ENCODE results near the gene KRT13. TPM values are rescaled to one million over a fixed set of nuclear protein-coding genes. Genes with fewer than 3 reads are reported as not detected.

Gene KRT13
- total RNA-seq, 1 donor from 2014 or later: not detected

DNA sequence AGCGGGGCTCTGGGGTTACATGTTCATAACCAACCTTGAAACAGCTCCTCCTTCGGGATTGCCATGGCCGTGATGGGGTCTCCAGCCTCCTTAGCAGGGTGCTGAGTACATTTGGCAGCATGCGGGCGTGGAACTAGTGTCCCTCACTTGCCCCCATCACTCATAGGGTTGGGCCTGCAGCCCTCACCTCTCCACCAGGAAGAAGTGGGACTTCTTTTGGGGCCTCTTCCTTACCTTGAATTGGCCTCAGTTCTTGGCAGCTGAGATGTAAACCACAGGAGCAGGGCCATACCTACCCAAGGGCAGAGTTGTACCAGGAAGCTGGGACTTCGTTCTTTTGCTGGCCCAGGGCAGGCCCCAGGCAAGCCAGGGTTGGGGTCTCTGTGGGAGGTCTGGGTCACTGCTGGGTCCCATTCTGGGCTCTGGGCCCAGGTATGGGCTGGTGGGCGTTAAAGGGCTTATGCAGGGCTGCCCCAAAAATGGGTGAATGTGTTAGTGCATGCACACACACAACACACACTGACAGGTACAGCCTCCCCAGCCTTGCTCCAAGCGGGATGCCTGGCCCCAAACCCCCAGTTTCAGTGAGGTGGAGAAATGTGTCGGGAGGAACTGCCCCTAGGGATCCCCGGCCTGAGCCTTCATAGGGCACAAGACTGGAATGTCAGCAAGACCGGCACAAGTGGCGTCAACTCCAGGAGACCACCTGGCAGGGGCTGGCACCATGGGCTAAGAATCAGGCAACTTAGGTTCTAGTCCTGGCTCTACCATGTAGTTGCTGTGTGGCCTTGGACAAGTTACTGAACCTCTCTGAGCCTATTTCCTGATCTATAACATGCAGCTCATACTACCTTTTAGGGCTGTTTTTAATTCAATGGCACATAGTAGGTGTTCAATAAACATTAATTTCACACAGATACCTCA lies 17.2 kb upstream of the KRT13 start:
- H3K9me3 Mint-ChIP-seq: no peaks in the 10 kb centered on the region
- intact Hi-C loops (cut with micrococcal nuclease): no loop called here
- H3K27me3 Mint-ChIP-seq (ENCODE audit: insufficient read depth): peaks cover 16% of the 10 kb centered on the region
- H3K4me3 Mint-ChIP-seq: no peak overlapping the region
- H3K36me3 Mint-ChIP-seq (ENCODE audit: low read depth): no peaks in the 10 kb centered on the region
- no peak for DNase-seq (ENCODE audit: low spot score)
- H3K27ac Mint-ChIP-seq: no peak overlapping the region
- H3K4me1 Mint-ChIP-seq (ENCODE audit: low read depth): no peaks in the 10 kb centered on the region

GRCh38 chr17:41521574-41522261 lies 16.3 kb upstream of the KRT13 start:
- Mint-ChIP-seq H3K27me3 (ENCODE audit: insufficient read depth) (peaks cover 9% of the 10 kb centered on the region), H3K36me3 (ENCODE audit: low read depth) (no peaks in the 10 kb centered on the region), H3K27ac (no peak overlapping the region), H3K4me3 (no peak overlapping the region), H3K9me3 (no peaks in the 10 kb centered on the region), H3K4me1 (ENCODE audit: low read depth) (no peaks in the 10 kb centered on the region)
- DNase-seq (ENCODE audit: low spot score): no peak
- intact Hi-C loops (cut with micrococcal nuclease): no loop called here

DNA sequence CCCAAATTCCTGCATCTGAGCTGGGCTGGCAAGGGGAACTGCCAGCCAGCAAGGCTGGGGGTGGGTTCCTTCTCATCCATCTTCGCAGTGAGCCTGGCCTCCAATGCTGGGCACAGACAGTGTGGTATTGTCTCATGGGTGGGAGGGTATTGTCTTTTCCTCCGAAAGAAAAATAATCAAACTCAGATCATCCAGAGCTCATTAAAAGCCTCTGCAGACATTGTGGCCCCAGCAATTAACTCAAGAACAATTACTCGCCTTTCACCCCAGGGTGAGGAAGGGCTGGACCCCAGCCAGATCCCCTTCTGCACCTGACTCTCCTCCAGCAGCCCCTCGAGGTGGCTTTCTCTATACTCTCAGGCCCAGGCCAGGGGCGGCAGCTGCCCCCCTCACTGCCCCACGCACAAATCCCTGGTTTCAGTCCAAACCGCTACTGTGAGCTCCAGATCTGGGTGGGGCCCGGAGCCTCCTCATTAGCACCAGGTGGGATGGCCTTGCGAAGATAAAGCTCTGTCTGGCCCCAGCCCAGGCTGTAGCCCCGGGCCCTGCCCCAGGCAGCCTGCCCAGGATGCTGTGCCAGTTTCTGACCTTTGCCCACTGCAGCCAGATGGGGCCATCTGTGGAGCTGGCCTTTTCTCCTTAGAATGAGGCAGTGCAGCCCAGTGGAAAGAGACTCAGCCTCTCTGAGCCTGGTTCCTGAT lies 15.6 kb upstream of the KRT13 start:
- Mint-ChIP-seq H3K36me3 (ENCODE audit: low read depth) (no peaks in the 10 kb centered on the region), H3K9me3 (no peaks in the 10 kb centered on the region), H3K4me3 (no peak overlapping the region), H3K27me3 (ENCODE audit: insufficient read depth) (peaks cover 3% of the 10 kb centered on the region), H3K4me1 (ENCODE audit: low read depth) (no peaks in the 10 kb centered on the region), H3K27ac (no peak overlapping the region)
- intact Hi-C loops (cut with micrococcal nuclease): no loop called here
- no peak for DNase-seq (ENCODE audit: low spot score)

DNA sequence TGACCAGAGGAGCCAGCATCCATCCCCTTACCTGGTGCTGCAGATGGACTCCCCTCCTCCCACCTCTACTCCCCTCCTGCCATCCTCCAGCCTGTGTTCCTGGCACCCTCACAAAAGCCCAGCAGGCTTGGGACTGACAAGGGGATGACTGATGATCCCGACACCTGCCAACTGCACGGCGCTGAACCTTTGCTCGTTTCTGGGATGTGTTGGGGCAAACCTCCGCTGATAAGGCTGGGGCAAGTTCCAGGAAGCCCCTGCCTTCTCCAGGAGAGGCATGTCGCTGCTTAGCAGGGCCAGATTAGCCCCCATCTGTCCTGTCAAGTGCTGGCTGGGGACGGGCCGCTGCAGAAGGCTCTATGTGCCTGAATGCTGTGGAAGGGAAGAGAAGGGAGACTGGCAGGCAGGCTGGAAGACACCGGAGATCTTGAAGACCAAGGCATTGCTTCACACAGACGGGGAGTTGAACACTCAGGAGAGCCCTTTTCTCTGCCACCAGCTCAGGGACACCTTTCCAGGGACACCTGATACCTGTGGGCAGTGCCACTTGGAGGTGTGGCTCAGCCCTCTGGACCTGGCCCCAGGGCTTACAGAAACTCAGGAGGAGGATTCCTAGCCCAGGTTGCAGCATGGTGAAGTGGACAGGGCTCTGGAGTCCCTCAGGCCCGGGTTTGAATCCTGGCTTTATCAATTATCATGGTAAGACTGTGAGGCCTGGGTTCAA lies 14.3 kb upstream of the KRT13 start:
- Mint-ChIP-seq H3K36me3 (ENCODE audit: low read depth) (no peaks in the 10 kb centered on the region), H3K4me1 (ENCODE audit: low read depth) (no peaks in the 10 kb centered on the region), H3K4me3 (no peak overlapping the region), H3K27ac (no peak overlapping the region), H3K27me3 (ENCODE audit: insufficient read depth) (no peaks in the 10 kb centered on the region), H3K9me3 (no peaks in the 10 kb centered on the region)
- no peak for DNase-seq (ENCODE audit: low spot score)
- intact Hi-C loops (cut with micrococcal nuclease): no loop called here

DNA sequence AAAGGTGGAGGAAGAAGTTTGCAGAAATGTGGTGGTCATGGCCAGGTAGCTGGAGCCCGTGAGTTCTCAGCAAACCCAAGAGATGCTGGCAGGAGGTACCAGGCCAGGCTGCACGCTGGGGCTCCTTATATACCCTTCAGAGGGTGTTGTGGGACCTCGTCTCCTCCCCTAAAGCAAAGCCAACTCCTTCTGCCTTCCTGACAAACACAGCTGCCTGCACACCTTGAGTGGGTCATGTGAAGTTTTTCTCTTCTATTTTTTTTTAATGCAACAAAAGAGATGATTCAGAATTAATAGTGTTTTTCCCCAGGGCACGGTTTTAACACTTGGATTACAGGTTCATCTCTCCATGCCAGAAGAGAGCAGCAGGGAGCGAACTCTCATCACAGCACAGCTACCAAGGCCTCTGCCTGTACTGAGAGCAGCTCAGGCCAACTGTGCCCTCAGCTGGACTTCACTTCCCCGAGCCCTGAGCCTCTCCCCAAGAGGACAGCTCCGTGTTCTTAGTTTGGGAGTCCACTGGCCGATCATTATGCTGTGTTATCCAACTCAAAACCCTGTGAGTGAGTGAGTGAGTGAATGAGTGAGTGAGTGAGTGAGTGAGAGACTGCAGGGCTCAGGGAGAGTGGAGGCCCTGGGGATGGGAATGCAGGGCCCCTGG lies 13.5 kb upstream of the KRT13 start, which contains the start of gene KRT15:
Gene KRT15 (minus strand): TSS at position 102 of the 661 bp plus-strand sequence. CDS start 63 bp downstream, at position 39.
- Mint-ChIP-seq H3K27ac (no peak within 1 kb of the TSS), H3K4me3 (no peak within 1 kb of the TSS), H3K27me3 (ENCODE audit: insufficient read depth) (peaks cover 3% of the 10 kb centered on the region)

GRCh38 chr17:41518031-41518430 lies 12.6 kb upstream of the KRT13 start:
- intact Hi-C loops (cut with micrococcal nuclease): no loop called here
- DNase-seq (ENCODE audit: low spot score): no peak
- Mint-ChIP-seq H3K27me3 (ENCODE audit: insufficient read depth) (peaks cover 3% of the 10 kb centered on the region), H3K27ac (no peak overlapping the region), H3K4me3 (no peak overlapping the region), H3K36me3 (ENCODE audit: low read depth) (no peaks in the 10 kb centered on the region), H3K4me1 (ENCODE audit: low read depth) (no peaks in the 10 kb centered on the region), H3K9me3 (no peaks in the 10 kb centered on the region)

More for the DNA sequence above, 13.5 kb upstream of the KRT13 start, which contains the start of gene KRT15:
- H3K4me1 Mint-ChIP-seq (ENCODE audit: low read depth): no peaks in the 10 kb centered on the region
- H3K9me3 Mint-ChIP-seq: no peaks in the 10 kb centered on the region
- intact Hi-C loops (cut with micrococcal nuclease): no loop called here
- H3K36me3 Mint-ChIP-seq (ENCODE audit: low read depth): no peaks in the 10 kb centered on the region
- DNase-seq (ENCODE audit: low spot score): no peak

DNA sequence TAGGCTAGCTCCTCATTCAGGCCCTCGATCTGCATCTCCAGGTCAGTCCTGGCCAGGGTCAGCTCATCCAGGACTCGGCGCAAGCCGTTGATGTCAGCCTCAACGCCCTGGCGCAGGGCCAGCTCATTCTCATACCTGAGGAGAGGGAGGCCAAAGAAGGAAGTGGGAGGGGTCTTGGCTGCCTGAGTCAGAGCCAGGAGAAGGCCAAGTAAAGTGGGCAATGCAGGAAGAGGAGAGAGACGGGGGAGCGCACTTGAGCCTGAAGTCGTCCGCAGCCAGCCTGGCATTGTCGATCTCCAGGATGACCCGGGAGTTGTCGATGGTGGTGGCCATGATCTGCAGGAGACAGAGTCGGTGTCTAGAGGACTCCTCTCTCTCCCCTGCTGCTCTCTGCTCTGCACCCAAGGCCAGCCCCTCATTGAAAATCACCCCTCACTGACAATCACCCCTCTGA lies 11.4 kb upstream of the KRT13 start:
- Mint-ChIP-seq H3K4me1 (ENCODE audit: low read depth) (no peaks in the 10 kb centered on the region), H3K4me3 (no peak overlapping the region), H3K27ac (no peak overlapping the region), H3K9me3 (no peaks in the 10 kb centered on the region), H3K36me3 (ENCODE audit: low read depth) (no peaks in the 10 kb centered on the region), H3K27me3 (ENCODE audit: insufficient read depth) (peaks cover 8% of the 10 kb centered on the region)
- intact Hi-C loops (cut with micrococcal nuclease): no loop called here
- DNase-seq (ENCODE audit: low spot score): no peak

- no peak for DNase-seq (ENCODE audit: low spot score)
- H3K4me3 Mint-ChIP-seq: no peak overlapping the region
- no peaks in the 10 kb centered on the region for H3K36me3 Mint-ChIP-seq (ENCODE audit: low read depth)
- no peaks in the 10 kb centered on the region for H3K4me1 Mint-ChIP-seq (ENCODE audit: low read depth)
- H3K27ac Mint-ChIP-seq: no peak overlapping the region
- peaks cover 11% of the 10 kb centered on the region for H3K27me3 Mint-ChIP-seq (ENCODE audit: insufficient read depth)
- intact Hi-C loops (cut with micrococcal nuclease): no loop called here
- no peaks in the 10 kb centered on the region for H3K9me3 Mint-ChIP-seq
These were observed 10.9 kb upstream of the KRT13 start for GRCh38 chr17:41516147-41516829.

GRCh38 chr17:41513168-41513547 lies 7.7 kb upstream of the KRT13 start:
- Mint-ChIP-seq H3K9me3 (no peaks in the 10 kb centered on the region), H3K4me3 (no peak overlapping the region), H3K4me1 (ENCODE audit: low read depth) (no peaks in the 10 kb centered on the region), H3K27me3 (ENCODE audit: insufficient read depth) (peaks cover 11% of the 10 kb centered on the region), H3K36me3 (ENCODE audit: low read depth) (no peaks in the 10 kb centered on the region), H3K27ac (no peak overlapping the region)
- DNase-seq (ENCODE audit: low spot score): no peak
- intact Hi-C loops (cut with micrococcal nuclease): no loop called here

GRCh38 chr17:41512546-41513167 lies 7.2 kb upstream of the KRT13 start:
- Mint-ChIP-seq H3K4me1 (ENCODE audit: low read depth) (no peaks in the 10 kb centered on the region), H3K4me3 (no peak overlapping the region), H3K27ac (no peak overlapping the region), H3K9me3 (no peaks in the 10 kb centered on the region), H3K36me3 (ENCODE audit: low read depth) (no peaks in the 10 kb centered on the region), H3K27me3 (ENCODE audit: insufficient read depth) (peaks cover 11% of the 10 kb centered on the region)
- intact Hi-C loops (cut with micrococcal nuclease): no loop called here
- no peak for DNase-seq (ENCODE audit: low spot score)

DNA sequence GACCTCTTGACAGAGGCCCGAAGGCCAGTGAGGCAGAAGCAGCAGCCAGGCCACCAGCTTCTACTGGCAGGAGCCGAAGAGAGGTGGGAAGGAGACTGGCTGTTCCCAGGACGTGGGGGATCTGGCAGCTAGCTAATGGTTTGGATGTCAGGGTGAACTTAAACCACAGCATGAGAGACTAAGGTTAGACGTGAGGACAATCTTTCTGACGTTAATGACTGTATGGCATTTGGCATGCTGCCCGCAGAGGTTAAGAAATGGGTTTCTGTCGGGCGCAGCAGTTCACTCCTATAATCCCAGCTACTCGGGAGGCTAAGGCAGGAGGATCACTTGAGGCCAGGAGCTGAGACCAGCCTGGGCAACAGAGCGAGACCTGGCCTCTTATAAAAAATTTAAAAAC lies 6.3 kb upstream of the KRT13 start:
- DNase-seq (ENCODE audit: low spot score): no peak
- Mint-ChIP-seq H3K4me1 (ENCODE audit: low read depth) (no peaks in the 10 kb centered on the region), H3K4me3 (no peak overlapping the region), H3K27ac (no peak overlapping the region), H3K36me3 (ENCODE audit: low read depth) (no peaks in the 10 kb centered on the region), H3K27me3 (ENCODE audit: insufficient read depth) (peaks cover 11% of the 10 kb centered on the region), H3K9me3 (no peaks in the 10 kb centered on the region)
- intact Hi-C loops (cut with micrococcal nuclease): no loop called here

All from activated T-helper 1 cell treated with anti-CD3 and anti-CD28 coated beads, Interleukin-12 subunit alpha, Interleukin-12 subunit beta, Interleukin-2, Interleukin-4 antibody, amounts not matched to agents 30 ng/mL and 10 ng/mL and 1 ng/mL, durations not matched to agents 14 hours and 24 hours and 36 hours (primary cell).